Stimulated activated CD4-positive, alpha-beta T cell treated with anti-CD3 and anti-CD28 coated beads, TNF-alpha, amount 100 ng/mL, for 24 hours (primary cell): ENCODE measurements around the gene GEMIN2.
"Not testable (repeated sequence)": the region's sequence is repeated elsewhere in the genome, so short reads cannot be mapped to it uniquely, and the experiment has no call there.

Experiments used
- DNase-seq, 3 experiments: peaks; one replicate each; pipeline ENCODE4 v3.0.0-alpha.2; 2020; ENCODE audit warnings: low read depth in 3 of 3

Gene GEMIN2

GRCh38 chr14:39109893-39110715, 4.0 kb upstream of the GEMIN2 start:
- DNase-seq: no peak

DNA sequence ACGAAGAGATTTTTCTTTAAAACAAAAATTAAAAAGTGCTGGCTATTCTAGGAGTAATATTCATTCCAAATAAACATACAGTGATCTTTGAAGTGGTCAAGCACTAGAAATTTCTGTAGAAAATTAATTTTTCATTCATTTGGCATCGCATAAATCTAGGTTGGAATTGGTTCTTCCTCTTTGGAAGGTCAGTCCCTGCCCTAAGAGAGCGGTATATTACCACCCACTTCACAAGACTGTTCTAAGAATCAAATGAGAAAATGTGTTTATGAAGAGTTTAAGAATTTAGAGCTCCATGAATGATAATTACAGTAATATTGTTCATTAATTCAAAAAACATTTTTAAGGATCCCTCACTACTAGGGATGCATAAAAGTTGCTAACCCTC, 444 bp upstream of the GEMIN2 start:
- no peak for DNase-seq

DNA sequence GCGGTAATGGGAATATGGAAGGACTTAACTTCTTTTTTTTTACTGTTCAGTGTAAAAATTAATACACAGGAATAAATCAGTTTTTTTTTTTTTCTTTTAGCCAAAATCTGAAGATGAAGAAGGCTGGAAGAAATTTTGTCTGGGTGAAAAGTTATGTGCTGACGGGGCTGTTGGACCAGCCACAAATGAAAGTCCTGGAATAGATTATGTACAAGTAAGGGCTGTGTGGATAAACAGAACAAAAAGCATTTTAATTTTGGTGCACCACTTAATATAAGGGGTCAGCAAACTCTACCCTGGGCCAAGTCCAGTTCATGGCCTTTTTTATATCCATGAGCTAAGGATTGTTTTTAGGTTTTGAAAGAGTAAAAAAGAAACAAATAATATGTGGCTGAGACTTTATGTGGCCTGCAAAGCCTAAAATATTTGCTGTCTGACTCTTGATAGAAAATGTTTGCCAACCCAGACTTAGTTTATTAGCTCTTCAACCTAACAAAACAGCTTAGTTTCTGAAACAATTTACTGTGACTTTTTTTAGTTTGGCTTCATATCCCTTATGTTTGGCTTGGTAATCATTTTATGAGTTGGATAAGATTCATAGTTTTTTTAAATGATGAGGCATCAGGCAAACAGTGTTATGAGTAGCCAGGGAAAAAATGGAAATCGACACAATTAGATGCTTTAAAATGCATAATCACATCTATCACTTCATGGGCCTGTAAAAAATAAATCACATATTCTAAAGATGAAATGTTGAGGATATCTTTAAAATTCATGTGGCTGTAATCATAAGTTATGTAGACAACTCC, 8.4 kb downstream of the GEMIN2 start:
- no peak for DNase-seq

- not testable (repeated sequence) for DNase-seq
Observed at GRCh38 chr14:39137835-39138234, 23.7 kb downstream of the GEMIN2 start.

DNA sequence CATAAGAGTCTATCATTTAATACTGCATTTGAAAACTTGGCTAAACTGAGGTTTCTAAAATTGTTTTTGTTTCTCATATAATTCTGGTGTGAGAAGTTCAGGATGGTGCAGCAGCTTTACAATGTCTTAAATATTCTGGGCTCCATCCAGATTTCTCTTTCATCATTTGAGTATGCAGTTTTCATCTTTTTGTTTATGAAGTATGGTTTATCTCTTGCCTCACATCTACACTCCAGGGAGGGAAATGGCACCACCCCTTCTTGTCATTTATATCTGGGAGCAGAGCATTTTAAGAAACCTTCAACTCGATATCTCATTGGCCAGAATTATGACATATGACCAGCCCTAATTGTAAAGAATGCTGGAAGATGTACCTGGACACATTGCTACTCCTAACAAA, 24.3 kb downstream of the GEMIN2 start:
- no peak for DNase-seq

GRCh38 chr14:39140170-39140569, 26.0 kb downstream of the GEMIN2 start:
- DNase-seq: no peak

GRCh38 chr14:39141623-39142022, 27.5 kb downstream of the GEMIN2 start:
- DNase-seq: not testable (repeated sequence)

- not testable (repeated sequence) for DNase-seq
Observed at GRCh38 chr14:39143226-39143625, 29.1 kb downstream of the GEMIN2 start.

GRCh38 chr14:39145266-39145966, 31.3 kb downstream of the GEMIN2 start:
- no peak for DNase-seq

DNA sequence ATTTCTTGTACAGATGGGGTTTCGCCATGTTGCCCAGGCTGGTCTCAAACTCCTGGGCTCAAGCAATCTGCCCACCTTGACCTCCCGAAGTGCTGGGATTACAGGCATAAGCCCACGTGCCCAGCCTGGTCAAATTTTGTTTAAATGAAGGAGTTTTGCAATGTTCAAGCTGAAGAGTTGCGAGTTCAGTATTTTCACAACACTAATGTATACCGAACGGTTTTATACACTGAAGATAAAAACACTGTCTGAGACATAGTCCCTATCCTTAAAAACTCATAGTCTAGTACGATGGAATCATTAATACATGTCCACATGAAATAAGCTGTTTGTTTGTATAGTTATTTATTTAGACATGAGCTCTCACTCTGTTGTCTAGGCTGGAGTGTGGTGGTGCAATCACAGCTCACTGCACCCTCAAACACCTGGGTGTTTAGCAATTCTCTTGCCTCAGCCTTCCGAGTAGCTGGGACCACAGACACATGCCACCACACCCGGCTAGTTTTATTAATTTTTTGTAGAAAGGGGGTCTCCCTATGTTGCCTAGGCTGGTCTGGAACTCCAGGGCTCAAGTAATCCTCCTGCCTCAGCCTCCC, 40.6 kb downstream of the GEMIN2 start:
- DNase-seq: no peak

GRCh38 chr14:39157491-39157890, 43.4 kb downstream of the GEMIN2 start:
- no peak for DNase-seq

DNA sequence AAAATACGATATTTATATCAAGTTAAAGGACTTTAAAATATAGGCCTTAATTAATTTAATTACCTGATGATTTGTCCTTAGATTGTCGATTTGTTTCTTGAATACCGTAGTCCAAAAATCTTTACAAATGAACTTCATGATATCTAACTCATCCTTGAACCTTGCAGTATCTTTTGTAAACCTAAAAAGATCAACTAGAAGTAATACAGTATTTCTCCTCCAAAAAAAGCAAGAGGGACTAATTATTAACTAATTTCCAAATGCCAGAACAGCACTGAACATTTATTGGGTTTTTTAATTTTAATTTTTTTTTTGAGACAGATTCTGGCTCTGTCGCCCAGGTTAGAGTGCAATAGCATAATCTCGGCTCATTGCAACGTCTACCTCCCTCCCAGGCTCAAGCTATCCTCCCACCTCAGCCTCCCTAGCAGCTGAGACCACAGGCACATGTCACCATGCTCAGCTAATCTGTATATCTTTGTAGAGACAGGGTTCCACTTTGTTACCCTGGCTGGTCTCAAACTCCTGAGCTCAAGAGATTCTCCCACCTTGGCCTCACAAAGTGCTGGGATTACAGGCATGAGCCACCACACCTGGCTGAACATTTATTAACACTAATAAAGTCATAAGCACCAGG, 44.2 kb downstream of the GEMIN2 start:
- DNase-seq: no peak

DNA sequence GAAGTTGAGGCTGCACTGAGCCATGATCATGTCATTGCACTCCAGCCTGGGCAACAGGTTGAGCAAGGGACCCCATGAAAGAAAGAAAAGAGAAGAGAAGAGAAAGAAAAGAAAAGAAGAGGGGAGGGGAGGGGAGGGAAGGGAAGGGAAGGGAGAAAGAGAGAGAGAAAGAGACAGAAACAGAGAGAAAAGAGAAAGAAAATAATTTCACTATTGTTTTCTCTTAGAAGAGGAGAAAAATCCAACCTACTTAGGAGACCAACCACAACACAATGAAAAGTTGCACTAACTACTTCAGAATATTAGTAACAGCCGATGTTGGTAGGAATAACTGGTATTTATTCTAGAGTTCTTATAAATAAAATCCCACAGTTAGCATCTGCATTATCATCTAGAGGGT, 46.4 kb downstream of the GEMIN2 start:
- DNase-seq: no peak

DNA sequence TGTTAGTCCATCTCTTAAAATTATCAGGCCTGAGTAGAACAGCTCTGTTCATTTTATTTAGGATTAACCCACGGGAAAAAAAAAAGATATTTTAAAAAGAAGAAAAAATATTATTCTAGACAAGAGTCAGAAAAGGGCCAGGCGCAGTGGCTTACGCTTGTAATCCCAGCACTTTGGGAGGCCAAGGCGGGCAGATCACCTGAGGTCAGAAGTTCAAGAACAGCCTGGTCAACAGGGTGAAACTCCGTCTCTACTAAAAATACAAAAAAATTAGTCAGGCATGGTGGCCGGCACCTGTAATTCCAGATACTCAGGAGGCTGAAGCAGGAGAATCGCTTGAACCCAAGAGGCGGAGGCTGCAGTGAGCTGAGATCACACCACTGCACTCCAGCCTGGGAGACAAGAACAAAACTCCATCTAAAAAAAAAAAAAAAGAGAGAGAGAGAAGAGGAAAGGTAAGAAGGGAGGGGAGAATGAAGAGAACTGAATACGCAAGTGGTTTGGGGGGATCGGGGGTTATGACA, 53.7 kb downstream of the GEMIN2 start:
- not testable (repeated sequence) for DNase-seq

DNA sequence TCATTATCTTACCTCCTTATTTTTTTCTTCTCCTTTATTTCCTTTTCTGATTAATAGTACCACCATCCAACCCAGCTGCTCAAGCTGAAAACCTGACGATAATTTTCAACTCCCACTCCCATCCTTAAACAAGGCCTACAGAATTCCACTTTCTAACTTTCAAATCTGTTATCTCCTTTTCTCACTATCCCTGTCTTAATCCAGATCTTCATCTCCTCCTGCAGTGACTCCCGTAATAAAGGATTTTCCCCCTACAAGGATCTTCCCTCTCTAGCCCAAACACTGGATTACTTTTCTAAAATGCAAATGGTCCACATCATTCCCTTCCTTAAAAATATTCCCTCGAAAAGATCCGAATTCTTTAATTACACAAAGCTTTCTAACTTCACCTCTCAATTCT, 54.5 kb downstream of the GEMIN2 start:
- no peak for DNase-seq

- DNase-seq: no peak
Observed at GRCh38 chr14:39169541-39169900, 55.4 kb downstream of the GEMIN2 start.

- DNase-seq: no peak
Observed at GRCh38 chr14:39173198-39173597, 59.1 kb downstream of the GEMIN2 start.

DNA sequence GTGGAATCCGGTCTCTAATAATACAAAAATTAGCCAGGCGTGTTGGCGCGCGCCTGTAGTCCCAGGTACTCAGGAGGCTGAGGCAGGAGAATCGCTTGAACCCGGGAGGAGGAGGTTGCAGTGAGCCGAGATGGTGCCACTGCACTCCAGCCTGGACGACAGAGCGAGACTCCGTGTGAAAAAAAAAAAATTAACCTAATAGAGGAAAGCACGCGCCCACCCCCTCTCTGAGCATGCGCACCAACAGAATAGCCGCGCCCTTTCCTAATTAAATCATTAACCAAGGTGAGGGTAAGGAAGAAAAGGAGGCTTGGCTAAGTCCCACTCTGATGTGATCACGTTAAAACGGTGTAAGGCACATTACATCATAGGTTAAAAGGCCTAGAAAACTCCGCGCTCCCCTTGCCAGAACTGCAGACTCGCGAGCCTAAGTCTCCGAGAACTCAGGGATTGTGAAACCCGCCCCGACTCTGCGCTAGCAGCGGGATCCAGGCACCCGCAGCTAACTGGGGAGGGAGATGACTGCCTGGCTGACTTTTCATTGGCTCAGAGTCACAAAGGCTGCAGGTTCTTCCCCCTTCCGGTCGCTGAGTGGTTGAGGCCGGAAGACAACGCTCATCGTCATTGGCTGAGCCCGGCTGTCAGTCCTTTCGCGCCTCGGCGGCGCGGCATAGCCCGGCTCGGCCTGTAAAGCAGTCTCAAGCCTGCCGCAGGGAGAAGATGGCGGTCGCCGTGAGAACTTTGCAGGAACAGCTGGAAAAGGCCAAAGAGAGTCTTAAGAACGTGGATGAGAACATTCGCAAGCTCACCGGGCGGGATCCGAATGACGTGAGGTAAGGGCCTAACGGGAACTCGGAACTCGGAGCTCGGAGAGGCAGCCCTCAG, 60.7 kb downstream of the GEMIN2 start, which contains the start of gene PNN:
TSS of gene PNN (plus strand) at position 695 of the 885 bp plus-strand sequence. CDS start at position 721, 26 bp downstream.
- peak; percentile 91 to 94 (median 94) for DNase-seq

DNA sequence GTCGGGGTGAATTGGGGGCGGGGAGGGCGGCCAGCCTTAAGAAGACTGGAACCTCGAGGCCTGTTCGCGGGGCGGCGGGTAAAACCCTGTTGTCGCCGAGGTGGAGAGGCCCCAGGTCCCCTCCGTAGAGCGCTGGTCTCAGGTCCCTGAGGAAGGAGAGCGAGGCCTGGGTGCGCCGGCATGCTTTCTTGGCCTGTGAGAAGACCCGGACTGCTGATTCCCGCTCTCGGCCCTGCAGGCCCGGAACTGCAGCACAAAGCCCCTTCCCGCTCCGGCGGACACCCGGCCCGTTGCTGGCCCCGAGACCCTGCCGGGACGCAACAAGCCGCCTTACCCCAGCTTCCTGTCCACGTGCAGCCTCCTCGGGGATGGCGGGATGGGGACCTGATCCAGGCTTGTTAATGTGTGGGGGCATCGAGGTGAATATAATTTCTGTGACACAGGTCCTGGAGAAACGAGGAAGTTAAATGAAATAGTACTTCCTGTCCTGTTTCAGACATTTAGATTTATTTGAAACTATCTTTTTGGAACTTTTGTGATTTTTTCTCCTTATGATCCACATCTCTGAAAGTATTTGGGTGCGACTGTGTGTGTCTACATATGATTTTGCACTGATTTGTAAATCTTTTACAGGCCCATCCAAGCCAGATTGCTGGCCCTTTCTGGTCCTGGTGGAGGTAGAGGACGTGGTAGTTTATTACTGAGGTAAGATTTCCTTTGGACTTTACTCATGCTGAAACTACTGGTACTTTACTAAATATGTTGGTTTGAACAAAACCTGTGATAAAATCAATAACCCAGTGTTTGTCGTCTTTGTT, 61.5 kb downstream of the GEMIN2 start:
- DNase-seq: peak in 2 of 3 experiments; percentile 16 to 35
